ENCODE results near the gene MX1.

The MX1 gene

DNA sequence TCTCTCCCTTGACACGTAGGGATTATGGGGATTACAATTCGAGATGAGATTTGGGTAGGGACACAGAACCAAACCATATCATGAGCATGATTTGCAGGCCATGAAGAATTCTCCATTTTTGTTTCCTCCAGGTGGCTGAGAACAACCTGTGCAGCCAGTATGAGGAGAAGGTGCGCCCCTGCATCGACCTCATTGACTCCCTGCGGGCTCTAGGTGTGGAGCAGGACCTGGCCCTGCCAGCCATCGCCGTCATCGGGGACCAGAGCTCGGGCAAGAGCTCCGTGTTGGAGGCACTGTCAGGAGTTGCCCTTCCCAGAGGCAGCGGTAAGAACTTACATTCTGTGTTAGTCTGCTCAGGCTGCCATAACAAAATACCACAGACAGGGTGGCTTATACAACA lies 9.7 kb downstream of the MX1 start:
- DNase-seq: no peak

- no peak for DNase-seq
These were observed 11.7 kb downstream of the MX1 start for GRCh38 chr21:41437729-41438128.

DNA sequence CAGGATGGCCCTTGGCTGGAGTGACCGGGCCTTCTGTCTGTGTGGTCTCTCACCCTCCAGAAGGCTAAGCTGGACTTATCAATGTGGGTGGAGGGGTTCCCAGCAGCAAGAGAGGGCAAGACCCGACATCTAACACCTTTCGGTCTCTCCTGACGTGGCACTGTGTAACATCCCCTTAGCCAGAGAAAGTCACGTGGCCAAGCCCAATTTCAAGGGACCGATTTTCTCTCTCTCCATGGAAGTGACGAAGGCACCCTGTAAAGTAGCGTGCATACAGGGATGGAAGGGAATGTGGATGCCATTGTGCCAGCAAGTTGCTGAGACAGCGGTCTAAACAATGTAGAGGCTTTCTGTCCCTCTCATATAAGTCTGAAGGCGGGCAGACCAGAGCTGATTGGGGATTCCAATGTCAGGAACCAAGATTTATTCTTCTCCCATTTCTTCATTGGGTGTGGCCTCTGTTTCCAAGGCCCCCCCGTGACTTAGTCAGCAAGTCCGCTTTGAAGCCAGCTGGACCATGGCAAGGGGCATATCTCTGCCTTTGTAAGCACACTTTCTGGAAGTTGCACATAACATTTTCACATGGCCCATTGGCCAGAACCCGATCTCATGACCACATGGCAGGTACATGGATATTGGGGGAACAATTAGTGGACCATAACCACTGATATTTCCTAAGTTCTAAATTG lies 12.5 kb downstream of the MX1 start:
- DNase-seq: no peak

GRCh38 chr21:41439248-41439647 lies 13.2 kb downstream of the MX1 start:
- no peak for DNase-seq

- DNase-seq: no peak
These were observed 15.5 kb downstream of the MX1 start for GRCh38 chr21:41441546-41441945.

DNA sequence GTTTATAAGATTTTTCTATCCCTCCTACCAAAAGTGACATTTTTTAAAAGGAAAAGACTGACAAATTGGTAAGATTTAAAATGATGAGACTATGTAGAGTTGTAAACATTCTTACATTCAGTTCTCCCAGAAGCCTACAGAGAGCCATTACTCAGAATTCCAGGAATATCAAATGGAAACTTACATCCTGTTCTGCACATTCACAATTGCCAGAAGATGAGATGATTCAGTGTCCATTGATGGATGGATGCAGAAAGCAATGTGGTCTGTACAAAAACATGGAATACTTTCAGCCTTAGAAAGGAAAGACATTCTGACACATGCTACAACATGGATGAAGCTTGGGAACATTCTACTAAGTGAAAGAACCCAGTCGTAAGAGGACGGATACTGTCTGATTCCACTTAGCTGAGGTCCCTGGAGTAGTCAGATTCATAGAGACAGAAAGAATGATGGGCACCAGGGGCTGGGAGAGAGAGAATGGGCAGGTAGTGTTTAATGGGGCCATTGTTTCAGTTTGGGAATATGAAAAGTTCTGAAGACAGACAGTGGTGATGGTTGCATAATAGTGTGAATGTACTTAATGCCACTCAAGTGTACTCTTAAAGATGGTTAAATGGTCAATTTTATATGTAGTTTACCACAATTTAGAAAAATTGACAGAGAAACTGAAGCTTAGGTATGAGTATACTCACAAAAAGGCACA lies 16.6 kb downstream of the MX1 start:
- DNase-seq: no peak

GRCh38 chr21:41443562-41443961 lies 17.5 kb downstream of the MX1 start:
- no peak for DNase-seq

- DNase-seq: no peak
These were observed 18.8 kb downstream of the MX1 start for GRCh38 chr21:41444703-41445464.

DNA sequence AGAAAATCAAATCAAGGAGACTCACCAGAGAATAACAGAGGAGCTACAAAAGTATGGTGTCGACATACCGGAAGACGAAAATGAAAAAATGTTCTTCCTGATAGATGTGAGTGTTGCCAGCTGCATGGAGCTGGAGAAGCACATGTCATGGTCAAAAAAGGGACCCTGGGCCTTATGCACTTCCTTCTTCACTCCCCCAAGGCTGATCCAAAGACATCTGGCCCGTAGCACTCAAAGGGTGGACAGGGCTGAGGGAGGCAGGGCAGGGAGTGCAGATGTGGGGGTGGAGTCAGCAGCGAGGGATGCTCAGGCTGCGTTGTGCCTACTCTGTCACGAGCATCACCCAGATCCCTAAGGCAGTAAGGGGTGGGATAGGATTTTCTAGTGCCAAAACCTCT lies 19.4 kb downstream of the MX1 start:
- DNase-seq: no peak

GRCh38 chr21:41446586-41446985 lies 20.5 kb downstream of the MX1 start:
- DNase-seq: no peak

DNA sequence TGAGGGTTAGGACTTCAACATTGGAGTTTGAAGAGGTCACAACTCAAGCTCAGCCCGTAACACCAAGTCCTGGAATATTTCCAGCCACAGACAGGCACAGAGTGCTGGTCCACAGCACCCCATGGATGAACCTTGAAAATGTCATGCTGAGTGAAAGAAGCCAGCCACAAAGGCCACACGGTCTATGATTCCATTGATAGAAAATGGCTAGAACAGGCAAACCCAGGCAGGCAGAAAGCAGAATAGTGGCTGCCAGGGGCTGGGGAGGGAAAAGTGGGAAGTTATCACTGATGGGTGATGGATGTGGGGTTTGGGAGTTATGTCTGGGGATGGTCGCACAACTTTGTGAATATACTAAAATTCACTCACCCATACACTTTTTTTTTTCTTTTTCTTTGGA lies 21.3 kb downstream of the MX1 start:
- no peak for DNase-seq

GRCh38 chr21:41449613-41450012 lies 23.6 kb downstream of the MX1 start:
- DNase-seq: no peak

DNA sequence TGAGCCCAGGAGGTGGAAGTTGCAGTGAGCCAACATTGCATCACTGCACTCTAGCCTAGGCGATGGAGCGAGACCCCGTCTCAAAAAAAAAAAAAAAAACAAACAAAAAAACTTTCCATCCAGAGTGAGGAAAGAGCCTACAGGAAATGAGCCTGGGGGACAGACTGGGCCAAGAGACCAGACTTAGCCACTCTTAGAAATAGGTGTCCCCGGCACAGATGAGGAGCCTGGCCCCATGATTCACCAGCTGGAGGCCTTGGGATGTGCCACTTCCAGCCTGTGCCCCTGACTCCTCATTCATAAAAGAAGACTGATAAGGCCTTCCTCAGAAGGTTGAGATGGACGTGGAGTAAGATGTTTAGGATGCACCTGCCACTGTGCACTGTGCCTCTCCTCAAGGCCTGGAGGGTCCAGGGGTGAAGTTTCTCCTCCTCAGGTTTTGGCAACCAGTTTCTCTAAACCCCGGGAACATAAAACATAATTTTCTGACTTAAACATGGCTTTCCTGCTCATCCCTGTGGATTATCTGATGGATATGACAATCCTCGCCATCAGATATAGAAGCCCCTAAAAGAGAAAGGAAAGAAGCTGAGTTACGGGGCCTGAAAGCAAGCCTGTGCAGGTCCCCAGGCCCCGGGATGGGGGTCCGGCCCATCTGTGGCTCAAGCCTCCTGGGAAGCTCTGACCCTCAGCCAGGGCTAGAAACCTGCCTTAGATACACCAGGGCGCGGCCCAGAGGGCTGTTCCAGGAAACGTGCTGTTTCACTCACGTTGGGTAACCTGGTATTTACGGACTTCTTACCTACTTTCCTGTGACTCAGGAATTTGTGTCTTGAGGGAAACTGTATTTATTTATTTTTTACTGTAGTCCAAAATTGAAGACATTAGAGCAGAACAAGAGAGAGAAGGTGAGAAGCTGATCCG lies 26.0 kb downstream of the MX1 start:
- no peak for DNase-seq

DNA sequence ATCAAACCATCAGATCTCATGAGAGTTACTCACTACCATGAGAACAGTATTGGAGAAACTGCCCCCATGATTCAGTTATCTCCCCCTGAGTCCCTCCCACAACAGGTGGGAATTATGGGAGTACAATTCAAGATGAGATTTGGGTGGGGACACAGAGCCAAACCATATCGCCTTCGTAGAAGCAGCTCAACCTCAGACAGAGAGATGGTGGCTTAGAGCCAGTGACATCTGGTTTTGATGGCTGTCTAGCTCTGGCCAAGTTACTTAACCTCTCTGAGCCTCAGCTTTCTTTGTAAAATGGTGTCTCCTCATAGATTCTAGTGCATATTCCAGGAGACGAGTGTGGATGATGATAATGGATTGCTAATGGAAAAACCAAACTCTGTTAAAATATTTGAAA lies 27.2 kb downstream of the MX1 start:
- no peak for DNase-seq

GRCh38 chr21:41453761-41454160 lies 27.7 kb downstream of the MX1 start:
- no peak for DNase-seq

GRCh38 chr21:41458121-41458520 lies 32.1 kb downstream of the MX1 start:
- no peak for DNase-seq

DNA sequence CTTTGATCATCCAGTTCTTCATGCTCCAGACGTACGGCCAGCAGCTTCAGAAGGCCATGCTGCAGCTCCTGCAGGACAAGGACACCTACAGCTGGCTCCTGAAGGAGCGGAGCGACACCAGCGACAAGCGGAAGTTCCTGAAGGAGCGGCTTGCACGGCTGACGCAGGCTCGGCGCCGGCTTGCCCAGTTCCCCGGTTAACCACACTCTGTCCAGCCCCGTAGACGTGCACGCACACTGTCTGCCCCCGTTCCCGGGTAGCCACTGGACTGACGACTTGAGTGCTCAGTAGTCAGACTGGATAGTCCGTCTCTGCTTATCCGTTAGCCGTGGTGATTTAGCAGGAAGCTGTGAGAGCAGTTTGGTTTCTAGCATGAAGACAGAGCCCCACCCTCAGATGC lies 32.5 kb downstream of the MX1 start:
- no peak for DNase-seq

DNA sequence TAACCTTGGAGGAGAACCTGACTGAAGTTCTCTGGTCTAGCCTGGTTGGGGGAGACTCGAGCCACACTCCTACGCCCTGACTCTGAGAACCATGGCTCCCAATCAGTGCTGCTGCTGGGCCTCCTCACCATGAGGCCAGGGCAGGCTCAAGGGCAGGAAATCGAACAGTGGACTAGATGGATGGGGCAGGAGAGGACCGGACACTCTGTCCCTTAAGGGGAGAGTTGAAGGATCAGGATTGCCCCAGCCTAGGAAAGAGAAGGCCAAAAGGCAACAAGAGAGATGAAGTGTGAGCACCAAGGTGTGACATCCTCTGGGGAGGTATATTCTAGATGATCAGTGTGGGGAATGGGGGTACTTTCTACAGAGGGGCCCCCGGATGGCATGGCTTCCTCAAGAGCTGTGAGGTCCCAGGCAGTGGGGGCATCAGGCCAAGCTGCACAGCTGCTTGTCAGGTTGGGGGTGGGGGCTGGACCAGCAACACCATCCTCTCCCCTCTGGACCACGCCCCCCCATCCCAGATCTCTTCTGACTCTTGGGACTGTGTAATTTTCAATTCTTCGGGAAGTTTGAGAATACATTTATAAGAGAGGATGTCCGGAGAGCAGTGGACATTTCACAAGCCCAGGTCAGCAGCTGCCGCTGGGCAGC lies 34.0 kb downstream of the MX1 start:
- no peak for DNase-seq

DNA sequence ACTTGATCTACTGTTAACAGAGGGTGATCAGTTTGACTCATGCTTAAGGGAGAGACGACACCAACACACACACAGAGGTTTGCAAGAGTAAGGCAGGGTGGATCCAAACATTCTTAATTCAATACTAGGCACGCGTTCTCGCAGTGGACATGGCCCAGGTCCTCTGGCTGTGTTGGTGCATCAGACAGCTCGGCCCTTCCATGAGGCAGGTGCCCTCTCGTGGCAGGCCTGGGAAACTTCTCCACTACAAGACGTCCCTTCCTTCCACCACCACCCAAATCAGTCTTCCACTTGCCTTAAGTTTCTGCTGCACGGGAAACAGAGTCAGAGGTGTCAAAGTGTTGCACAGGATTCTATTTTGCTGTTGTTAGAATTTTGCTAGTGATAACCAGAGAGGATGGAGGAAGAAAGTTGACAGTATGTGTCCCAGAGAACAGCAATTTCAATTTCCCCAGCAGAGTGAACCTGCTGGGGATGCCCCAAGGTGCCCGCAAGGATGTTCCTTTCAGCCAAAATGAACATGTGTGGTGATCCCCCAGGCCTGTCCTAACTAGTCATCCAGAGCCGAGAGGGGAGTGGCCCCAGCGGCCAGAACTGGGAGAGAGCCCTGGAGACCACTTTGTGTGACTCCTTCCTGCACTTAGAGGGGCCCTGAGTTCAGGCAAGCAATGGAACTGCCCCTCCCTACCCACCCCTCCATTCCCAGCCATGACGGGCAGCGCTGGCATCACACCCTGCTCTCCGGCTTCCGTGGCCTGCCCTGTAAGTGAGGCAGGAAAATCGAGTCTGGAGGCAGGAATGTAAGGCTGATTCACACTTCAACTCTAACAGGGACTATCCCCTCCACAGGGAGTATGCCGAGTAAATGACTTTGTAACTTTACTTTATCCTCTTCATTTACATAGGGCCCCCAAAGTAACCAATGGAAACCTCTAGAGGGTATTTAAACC lies 34.8 kb downstream of the MX1 start:
- DNase-seq: peak; percentile 53

DNA sequence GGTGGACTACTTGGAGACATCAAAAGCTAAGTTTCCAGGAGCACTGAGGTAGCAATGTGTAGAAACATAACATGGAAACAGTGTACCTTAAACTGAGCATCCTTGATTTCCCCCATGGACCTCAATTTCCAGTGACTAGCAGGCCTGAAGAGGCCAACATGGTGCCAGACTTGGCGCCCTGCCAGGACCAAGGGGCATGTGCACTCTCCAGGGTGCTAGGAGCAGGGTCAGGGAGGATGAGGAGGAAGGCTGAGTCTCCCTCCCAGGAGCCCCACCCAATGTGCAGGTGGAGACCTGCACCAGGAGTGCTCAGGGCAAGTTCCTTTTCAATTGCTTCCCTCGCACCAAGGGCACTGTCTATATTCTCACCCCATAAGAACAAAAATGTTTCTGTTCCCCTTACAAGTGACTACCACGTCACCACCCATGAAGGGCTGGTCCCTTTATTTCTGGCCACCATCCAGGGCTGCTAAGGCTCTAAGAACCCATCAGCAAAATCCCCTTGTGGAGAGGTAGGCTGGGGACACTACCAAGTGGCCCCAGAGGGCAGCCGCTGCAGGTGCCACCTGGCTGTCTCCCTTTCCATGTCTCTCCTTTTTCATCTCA lies 39.2 kb downstream of the MX1 start:
- DNase-seq: no peak
